Bronchial epithelial cell (primary cell): ENCODE data around the gene LDHAL6B. TPM values are rescaled to one million over a fixed set of nuclear protein-coding genes. Genes with fewer than 3 reads are reported as not detected.

Experiments used
- DNase-seq: peaks from one replicate; pipeline ENCODE4 v3.0.0-alpha.2; 2010; ENCODE audit warnings: low read depth
- FAIRE-seq: peaks from 2 replicates; lab custom pipeline; 2011; peaks lifted over from hg19 to GRCh38; lab: Jason Lieb, UNC
- H3K27me3 ChIP-seq: 2 replicates; pipeline ENCODE4 v1.5.1; 2011; ENCODE audit warnings: low read length; ENCODE audit not compliant: control insufficient read depth, insufficient read depth
- H3K36me3 ChIP-seq: 2 replicates; pipeline ENCODE4 v1.5.1; 2011; ENCODE audit warnings: low read length; ENCODE audit not compliant: control insufficient read depth, insufficient read depth
- H3K4me3 ChIP-seq: 2 replicates; pipeline ENCODE4 v1.5.1; 2011; ENCODE audit warnings: mild to moderate bottlenecking, low read depth, low read length, control low read depth
- total RNA-seq: library from RNA; depleted of rRNA; stranded (reverse); fragments of >200 nt; gene quantifications from 2 replicates; pipeline ENCODE4 v1.2.1, GENCODE V29; 2014
- TF ChIP-seq, protein P1 (sequence below): IDR thresholded peaks from 2 replicates; pipeline ENCODE4 v1.5.1; 2011; ENCODE audit warnings: mild to moderate bottlenecking, moderate library complexity, low read length, control low read depth, inconsistent platforms; ENCODE audit not compliant: insufficient read depth, severe bottlenecking

LDHAL6B gene
- total RNA-seq, 1 donor from 2014 or later = not detected

DNA sequence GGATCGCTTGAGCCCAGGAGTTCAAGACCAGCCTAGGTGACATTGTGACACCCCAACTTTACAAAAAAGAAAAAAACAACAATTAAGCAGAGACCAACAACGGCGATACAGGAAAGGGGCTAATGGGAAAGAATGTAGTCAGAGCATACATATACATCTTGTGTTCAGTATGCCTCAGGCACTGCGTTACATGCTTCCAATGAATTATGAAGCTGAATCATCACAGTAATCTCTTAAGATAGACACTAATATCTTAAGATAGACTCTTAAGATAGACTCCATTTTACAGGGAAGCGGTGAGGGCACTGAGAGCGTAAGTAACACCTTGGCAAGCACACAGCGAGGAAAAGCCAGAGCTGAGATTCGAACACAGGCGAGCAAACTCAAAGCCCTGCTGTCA, 6.1 kb upstream of the LDHAL6B start:
- H3K4me3 ChIP-seq = no peak overlapping the region
- TF ChIP-seq, protein P1, sequence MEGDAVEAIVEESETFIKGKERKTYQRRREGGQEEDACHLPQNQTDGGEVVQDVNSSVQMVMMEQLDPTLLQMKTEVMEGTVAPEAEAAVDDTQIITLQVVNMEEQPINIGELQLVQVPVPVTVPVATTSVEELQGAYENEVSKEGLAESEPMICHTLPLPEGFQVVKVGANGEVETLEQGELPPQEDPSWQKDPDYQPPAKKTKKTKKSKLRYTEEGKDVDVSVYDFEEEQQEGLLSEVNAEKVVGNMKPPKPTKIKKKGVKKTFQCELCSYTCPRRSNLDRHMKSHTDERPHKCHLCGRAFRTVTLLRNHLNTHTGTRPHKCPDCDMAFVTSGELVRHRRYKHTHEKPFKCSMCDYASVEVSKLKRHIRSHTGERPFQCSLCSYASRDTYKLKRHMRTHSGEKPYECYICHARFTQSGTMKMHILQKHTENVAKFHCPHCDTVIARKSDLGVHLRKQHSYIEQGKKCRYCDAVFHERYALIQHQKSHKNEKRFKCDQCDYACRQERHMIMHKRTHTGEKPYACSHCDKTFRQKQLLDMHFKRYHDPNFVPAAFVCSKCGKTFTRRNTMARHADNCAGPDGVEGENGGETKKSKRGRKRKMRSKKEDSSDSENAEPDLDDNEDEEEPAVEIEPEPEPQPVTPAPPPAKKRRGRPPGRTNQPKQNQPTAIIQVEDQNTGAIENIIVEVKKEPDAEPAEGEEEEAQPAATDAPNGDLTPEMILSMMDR = no peak
- FAIRE-seq = no peak
- DNase-seq = peak; percentile 49
- H3K27me3 ChIP-seq = no peaks in the 10 kb centered on the region
- peaks cover 11% of the 10 kb centered on the region for H3K36me3 ChIP-seq

DNA sequence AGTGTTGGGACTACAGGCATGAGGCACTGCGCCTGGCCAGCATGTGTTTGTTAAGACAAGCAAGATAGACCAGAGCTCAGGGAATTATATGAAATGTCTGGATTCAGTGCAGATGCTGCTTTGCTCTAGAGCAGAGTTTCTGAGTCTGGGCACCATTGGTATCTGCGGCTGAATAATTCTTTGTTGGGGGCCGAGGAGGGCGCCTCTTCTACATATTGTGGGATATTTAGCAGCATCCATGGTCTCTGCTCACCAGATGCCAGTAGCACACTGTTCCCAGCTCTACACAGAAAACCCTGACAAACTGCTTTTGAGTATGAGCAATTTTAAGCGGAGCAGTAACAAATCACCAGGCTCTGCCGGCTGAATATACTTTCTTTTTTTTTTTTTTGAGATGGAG, 3.6 kb upstream of the LDHAL6B start:
- TF ChIP-seq, protein P1 = no peak
- Histone ChIP-seq H3K4me3 (no peak overlapping the region), H3K36me3 (peaks cover 20% of the 10 kb centered on the region), H3K27me3 (no peaks in the 10 kb centered on the region)
- no peak for FAIRE-seq
- no peak for DNase-seq

DNA sequence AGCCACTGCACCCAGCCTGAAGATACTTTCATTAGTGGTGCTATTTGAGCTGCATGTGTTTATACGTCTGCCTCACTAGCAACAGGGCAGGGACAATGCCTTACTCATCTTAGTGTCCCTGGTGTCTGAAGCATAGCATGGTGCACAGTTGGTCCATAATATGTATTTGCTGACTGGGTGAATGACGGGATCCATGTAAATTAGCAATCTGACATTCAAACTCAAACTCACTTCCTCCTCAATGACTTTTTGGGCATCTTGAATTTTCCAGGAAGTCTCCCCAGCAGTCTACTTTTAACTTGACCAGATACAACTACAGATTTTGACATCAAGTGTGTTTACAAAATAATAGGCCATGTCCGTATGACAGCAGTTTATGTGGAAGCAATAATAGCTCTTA, 3.0 kb upstream of the LDHAL6B start:
- peaks cover 22% of the 10 kb centered on the region for H3K36me3 ChIP-seq
- FAIRE-seq (no peak), DNase-seq (no peak)
- H3K4me3 ChIP-seq = no peak overlapping the region
- no peaks in the 10 kb centered on the region for H3K27me3 ChIP-seq
- TF ChIP-seq, protein P1 = no peak

DNA sequence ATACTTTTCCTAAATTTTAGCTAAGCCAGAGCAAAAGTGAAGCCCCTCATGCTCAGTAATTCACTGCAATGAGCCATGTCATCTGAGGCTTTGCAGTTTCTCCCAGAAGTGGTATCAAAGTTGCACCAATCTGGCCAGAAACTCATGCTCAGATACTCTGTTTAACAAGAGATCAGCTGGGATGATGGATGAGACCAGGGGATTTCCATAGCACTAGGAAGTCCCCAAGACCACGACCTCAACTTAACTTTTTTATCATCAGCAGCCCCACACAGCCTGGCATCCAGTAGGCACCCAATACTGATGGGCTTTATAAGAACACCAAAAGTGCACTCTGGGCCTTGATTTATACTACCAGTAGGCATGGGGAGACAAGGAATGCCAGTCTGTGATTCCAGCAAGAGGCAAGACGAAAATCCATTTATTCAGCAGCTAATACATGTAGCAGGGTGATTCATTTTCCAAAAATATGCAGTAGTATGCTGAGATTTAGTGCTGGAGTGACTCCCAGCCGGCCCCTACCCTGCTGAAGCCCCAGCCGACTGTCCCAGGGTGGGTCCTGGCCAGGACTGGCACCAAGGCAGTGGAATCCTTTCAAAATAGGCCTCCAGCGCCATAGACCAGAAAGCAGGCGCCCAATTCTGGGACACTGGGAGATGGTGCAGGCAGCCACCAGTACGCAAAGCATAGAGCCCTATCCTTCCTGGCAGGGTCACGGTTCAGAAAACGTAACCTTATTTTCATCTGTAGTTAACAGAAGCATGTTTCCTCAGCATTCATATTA, 612 bp upstream of the LDHAL6B start:
- TF ChIP-seq, protein P1 = no peak
- Histone ChIP-seq H3K36me3 (peaks cover 23% of the 10 kb centered on the region), H3K27me3 (no peaks in the 10 kb centered on the region), H3K4me3 (no peak overlapping the region)
- no peak for DNase-seq
- FAIRE-seq = no peak

DNA sequence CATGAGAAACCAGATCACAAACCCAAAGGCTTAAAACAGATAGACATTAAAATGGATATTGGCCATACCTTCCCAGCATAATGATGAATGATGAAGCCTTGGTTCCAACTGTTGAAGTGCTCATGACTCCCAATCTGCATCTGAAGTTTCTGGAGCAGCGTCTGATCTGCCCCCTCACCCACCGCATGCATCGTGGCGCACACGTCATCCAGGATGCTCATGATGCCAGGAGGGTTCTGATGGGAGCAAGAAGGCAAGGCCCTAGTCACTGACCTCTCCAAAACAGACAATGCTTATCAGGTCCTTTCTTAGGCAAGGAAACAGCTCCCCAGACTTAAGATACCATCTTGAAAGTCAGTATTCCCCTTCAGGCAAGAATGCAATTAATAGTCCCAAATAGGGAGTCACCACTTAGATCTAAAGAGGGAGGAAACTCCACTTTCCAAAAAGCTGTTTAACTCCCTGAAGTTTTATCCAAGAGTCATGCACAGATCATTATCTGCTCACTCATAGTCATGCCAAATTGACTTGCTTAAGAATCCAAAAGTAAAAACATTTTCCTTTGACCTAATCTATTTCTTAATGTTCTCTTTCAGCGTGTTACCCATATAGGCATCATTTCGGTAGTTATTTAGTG, 2.1 kb downstream of the LDHAL6B start:
- Histone ChIP-seq H3K4me3 (no peak overlapping the region), H3K27me3 (no peaks in the 10 kb centered on the region), H3K36me3 (peaks cover 19% of the 10 kb centered on the region)
- TF ChIP-seq, protein P1 = no peak
- FAIRE-seq = no peak
- DNase-seq = no peak

DNA sequence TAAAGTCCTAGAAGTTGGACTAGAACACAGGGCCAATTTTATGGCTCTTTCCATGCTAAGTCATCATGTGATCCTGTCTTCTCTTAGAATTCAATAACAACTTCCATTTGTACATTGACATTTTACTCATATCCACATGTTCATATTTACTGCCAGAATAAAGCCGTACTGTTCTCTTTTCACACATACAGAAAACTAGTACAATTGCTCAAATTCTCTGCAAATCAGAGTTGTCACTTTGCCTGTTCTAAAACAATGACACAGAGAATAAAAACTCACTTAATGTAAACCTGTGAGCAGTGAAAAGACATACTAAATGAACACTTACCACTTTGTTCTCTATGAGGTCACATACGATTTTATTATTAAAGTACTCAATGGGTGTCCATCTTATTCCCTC, 3.5 kb downstream of the LDHAL6B start:
- Histone ChIP-seq H3K27me3 (no peaks in the 10 kb centered on the region), H3K36me3 (peaks cover 19% of the 10 kb centered on the region), H3K4me3 (no peak overlapping the region)
- DNase-seq (no peak), FAIRE-seq (no peak)
- TF ChIP-seq, protein P1 = no peak
